DOHH2 (cell line): Measurements from ENCODE around the gene NABP1.

Source experiments
- H3F3A ChIP-seq: fragments of 200-600 bp; sonication (generic), shearing (Covaris generic); 2 replicates; pipeline ENCODE4 v1.6.0; 2016; ENCODE audit warnings: antibody characterized with exemption, mild to moderate bottlenecking; ENCODE audit not compliant: control insufficient read depth, insufficient read depth
- H3K27ac ChIP-seq: fragments of 200-600 bp; sonication (generic); 2 replicates; pipeline ENCODE4 v1.5.1; 2014; ENCODE audit warnings: low read depth, mild to moderate bottlenecking, low read length, moderate library complexity
- H3K27me3 ChIP-seq: fragments of 200-600 bp; sonication (generic); 2 replicates; pipeline ENCODE4 v1.6.1; 2014; ENCODE audit warnings: mild to moderate bottlenecking, low read length, mixed read lengths; ENCODE audit not compliant: control insufficient read depth
- H3K36me3 ChIP-seq: fragments of 200-600 bp; sonication (generic); 2 replicates; pipeline ENCODE4 v1.6.1; 2014; ENCODE audit warnings: mild to moderate bottlenecking, low read length, moderate library complexity, mixed read lengths; ENCODE audit not compliant: control insufficient read depth
- H3K4me1 ChIP-seq: fragments of 200-600 bp; sonication (generic); 2 replicates; pipeline ENCODE4 v1.6.1; 2014; ENCODE audit warnings: mild to moderate bottlenecking, low read length, mixed read lengths; ENCODE audit not compliant: control insufficient read depth
- H3K4me2 ChIP-seq: fragments of 200-600 bp; sonication (generic); 2 replicates; pipeline ENCODE4 v1.6.0; 2014; ENCODE audit warnings: mild to moderate bottlenecking, low read length, moderate library complexity
- H3K4me3 ChIP-seq: fragments of 200-600 bp; sonication (generic); 2 replicates; pipeline ENCODE4 v1.5.1; 2014; ENCODE audit warnings: mild to moderate bottlenecking, low read length, mixed read lengths
- H3K79me2 ChIP-seq: fragments of 200-600 bp; sonication (generic); 2 replicates; pipeline ENCODE4 v1.6.1; 2014; ENCODE audit warnings: mild to moderate bottlenecking, low read length, mixed read lengths; ENCODE audit not compliant: control insufficient read depth
- H3K9me2 ChIP-seq: fragments of 200-600 bp; sonication (generic); replicated peaks from 2 replicates; pipeline ENCODE4 v1.6.1; 2014; ENCODE audit warnings: mild to moderate bottlenecking, low read length, mixed read lengths; ENCODE audit not compliant: control insufficient read depth
- H3K9me3 ChIP-seq: fragments of 200-600 bp; sonication (generic); 2 replicates; pipeline ENCODE4 v1.6.1; 2014; ENCODE audit warnings: antibody characterized with exemption, low read length, mixed read lengths; ENCODE audit not compliant: control insufficient read depth, insufficient read depth
- H4K20me1 ChIP-seq: fragments of 200-600 bp; sonication (generic); 2 replicates; pipeline ENCODE4 v1.6.0; 2014; ENCODE audit warnings: low read depth, mild to moderate bottlenecking, antibody characterized with exemption, low read length, moderate library complexity; ENCODE audit not compliant: control insufficient read depth, insufficient read depth
- CTCF ChIP-seq: fragments of 200-600 bp; sonication (generic); IDR thresholded peaks from one replicate; pipeline ENCODE4 v1.5.1; 2014; ENCODE audit warnings: antibody characterized with exemption, mild to moderate bottlenecking, low read depth, low read length; ENCODE audit not compliant: poor library complexity, severe bottlenecking
- EZH2phosphoT487 ChIP-seq: fragments of 200-600 bp; sonication (generic); IDR thresholded peaks from 2 replicates; pipeline ENCODE4 v1.6.1; 2017; ENCODE audit warnings: borderline replicate concordance, mild to moderate bottlenecking, antibody characterized with exemption, low read length, moderate library complexity, mixed read lengths

NABP1 gene

GRCh38 chr2:191679818-191680600, 2.1 kb downstream of the NABP1 start:
- H3K36me3 ChIP-seq, result peaks cover 46% of the 10 kb centered on the region
- TF ChIP-seq EZH2phosphoT487 (no peak), CTCF (no peak)
- no peaks in the 10 kb centered on the region for H3K27me3 ChIP-seq
- H3K27ac ChIP-seq, result peak overlapping the region; percentile 29; the same call in 1 of the 2 replicates
- H3K4me3 ChIP-seq, result peak overlapping the region; percentile 83
- H3K79me2 ChIP-seq, result peaks cover 42% of the 10 kb centered on the region
- no peaks in the 10 kb centered on the region for H4K20me1 ChIP-seq
- peaks cover 4% of the 10 kb centered on the region for H3F3A ChIP-seq
- peaks cover 47% of the 10 kb centered on the region for H3K4me1 ChIP-seq
- H3K9me2 ChIP-seq, result no peaks in the 10 kb centered on the region
- H3K4me2 ChIP-seq, result peak overlapping the region; percentile 75
- H3K9me3 ChIP-seq, result no peaks in the 10 kb centered on the region

GRCh38 chr2:191680639-191681038, 2.7 kb downstream of the NABP1 start:
- Histone ChIP-seq H3F3A (peaks cover 4% of the 10 kb centered on the region), H3K27ac (peak overlapping the region; percentile 13; the same call in 1 of the 2 replicates), H3K9me3 (no peaks in the 10 kb centered on the region), H3K27me3 (no peaks in the 10 kb centered on the region), H3K4me3 (peak overlapping the region; percentile 83), H3K79me2 (peaks cover 42% of the 10 kb centered on the region), H3K36me3 (peaks cover 53% of the 10 kb centered on the region), H3K4me1 (peaks cover 42% of the 10 kb centered on the region), H3K4me2 (peak overlapping the region; percentile 75), H4K20me1 (no peaks in the 10 kb centered on the region; the same call in 1 of the 2 replicates), H3K9me2 (no peaks in the 10 kb centered on the region)
- TF ChIP-seq EZH2phosphoT487 (no peak), CTCF (no peak)

GRCh38 chr2:191682126-191682525, 4.2 kb downstream of the NABP1 start:
- no peak for TF ChIP-seq CTCF
- H3K4me3 ChIP-seq, result no peak overlapping the region
- peaks cover 42% of the 10 kb centered on the region for H3K79me2 ChIP-seq
- peaks cover 5% of the 10 kb centered on the region for H3F3A ChIP-seq
- no peak overlapping the region for H3K4me2 ChIP-seq
- H3K4me1 ChIP-seq, result peaks cover 36% of the 10 kb centered on the region
- no peak overlapping the region for H3K27ac ChIP-seq
- no peaks in the 10 kb centered on the region for H3K27me3 ChIP-seq
- peaks cover 68% of the 10 kb centered on the region for H3K36me3 ChIP-seq
- H4K20me1 ChIP-seq, result no peaks in the 10 kb centered on the region; the same call in 1 of the 2 replicates
- no peaks in the 10 kb centered on the region for H3K9me3 ChIP-seq
- H3K9me2 ChIP-seq, result no peaks in the 10 kb centered on the region
